22Rv1 (cell line): ENCODE data around the gene IFI35.
A peak's percentile ranks its signal among the peaks of the same experiment; 100 is the strongest.

ENCODE experiments used
- H3K27ac ChIP-seq: fragments of 450-650 bp; 2 replicates; pipeline ENCODE4 v1.5.1; 2017
- CTCF ChIP-seq: fragments of 450-650 bp; IDR thresholded peaks from 2 replicates; pipeline ENCODE4 v1.5.1; 2017; ENCODE audit warnings: mild to moderate bottlenecking
- ZFX ChIP-seq: fragments of 450-650 bp; IDR thresholded peaks from 2 replicates; pipeline ENCODE4 v1.6.1; 2017; ENCODE audit warnings: antibody characterized with exemption, borderline replicate concordance

IFI35 gene

GRCh38 chr17:43020789-43021740, 14.5 kb downstream of the IFI35 start:
- peak overlapping the region; percentile 64 for H3K27ac ChIP-seq
- no peak for TF ChIP-seq CTCF
- TF ChIP-seq ZFX = no peak

GRCh38 chr17:43021741-43022512, 15.3 kb downstream of the IFI35 start, which contains the start of gene VAT1:
Gene VAT1 (minus strand): TSS chr17:43022385. CDS start chr17:43022322, 63 bp downstream.
- H3K27ac ChIP-seq = peak within 1 kb of the TSS; percentile 64
- TF ChIP-seq ZFX (no peak), CTCF (no peak)

- TF ChIP-seq CTCF (peak; percentile 44), ZFX (no peak)
- H3K27ac ChIP-seq = peak within 1 kb of the TSS; percentile 72
These were observed 18.1 kb downstream of the IFI35 start, which contains the start of gene RND2 for GRCh38 chr17:43024407-43025289. Gene RND2 (plus strand): TSS chr17:43025231. CDS start chr17:43025348, 117 bp downstream.

- peak overlapping the region; percentile 72; the same call in 1 of the 2 replicates for H3K27ac ChIP-seq
- TF ChIP-seq ZFX (no peak), CTCF (no peak)
These were observed 18.7 kb downstream of the IFI35 start for GRCh38 chr17:43025290-43025657.

- H3K27ac ChIP-seq = no peak overlapping the region
- no peak for TF ChIP-seq ZFX
- TF ChIP-seq CTCF = no peak
These were observed 19.4 kb downstream of the IFI35 start for GRCh38 chr17:43025766-43026537.

- TF ChIP-seq ZFX = no peak
- no peak for TF ChIP-seq CTCF
- H3K27ac ChIP-seq = no peak overlapping the region
These were observed 20.0 kb downstream of the IFI35 start for GRCh38 chr17:43026595-43026994.
